CD8-positive, alpha-beta memory T cell (primary cell): ENCODE data around the gene NUTM2D. TPM values are rescaled to one million over a fixed set of nuclear protein-coding genes. Genes with fewer than 3 reads are reported as not detected.
A peak's percentile ranks its signal among the peaks of the same experiment; 100 is the strongest.
"Not testable (repeated sequence)": the region's sequence is repeated elsewhere in the genome, so short reads cannot be mapped to it uniquely, and the experiment has no call there.

ENCODE experiments used
- CTCF ChIA-PET: fragments of 350-600 bp; sonication (Branson Sonifier 250); formaldehyde crosslinking; loops from one replicate; lab custom pipeline; 2021; ENCODE audit warnings: antibody characterized with exemption; lab: Charles Lee
- POLR2A ChIA-PET: fragments of 350-600 bp; sonication (Branson Sonifier 250); formaldehyde crosslinking; loops from one replicate; lab custom pipeline; 2021; ENCODE audit warnings: antibody characterized with exemption; lab: Charles Lee
- DNase-seq, 5 donors: peaks; one replicate each; pipeline versions ENCODE4 v3.0.0 to v3.0.0-alpha.2; 2020 to 2022; ENCODE audit warnings: mixed read lengths in 1 of 5
- H3K27ac ChIP-seq: one replicate; pipeline ENCODE4 v1.7.0; 2013; ENCODE audit warnings: low read depth, mild to moderate bottlenecking, low read length, moderate library complexity
- H3K27me3 ChIP-seq: 2 replicates; pipeline ENCODE4 v1.7.0; 2013; ENCODE audit warnings: low read length, mild to moderate bottlenecking; ENCODE audit not compliant: insufficient read depth, poor library complexity, severe bottlenecking
- H3K36me3 ChIP-seq: 2 replicates; pipeline ENCODE4 v1.7.0; 2013; ENCODE audit warnings: mild to moderate bottlenecking, low read length, moderate library complexity; ENCODE audit not compliant: insufficient read depth
- H3K4me1 ChIP-seq: 2 replicates; pipeline ENCODE4 v1.7.0; 2013; ENCODE audit warnings: mild to moderate bottlenecking, low read length, moderate library complexity; ENCODE audit not compliant: insufficient read depth
- H3K4me3 ChIP-seq: 2 replicates; pipeline ENCODE4 v1.7.0; 2013; ENCODE audit warnings: mild to moderate bottlenecking, low read length
- H3K9me3 ChIP-seq: 2 replicates; pipeline ENCODE4 v1.7.0; 2013; ENCODE audit warnings: mild to moderate bottlenecking, low read length
- H3K27ac Mint-ChIP-seq, 8 donors: one replicate each; pipeline ENCODE4 v1.8.0; 2020 to 2021; ENCODE audit warnings: mixed read lengths in 8 of 8, mild to moderate bottlenecking in 6 of 8, inconsistent platforms in 3 of 8, moderate library complexity in 3 of 8
- H3K27me3 Mint-ChIP-seq, 2 donors: one replicate each; pipeline ENCODE4 v1.8.0; 2020 to 2021; ENCODE audit warnings: mixed read lengths in 2 of 2, mild to moderate bottlenecking in 1 of 2, moderate library complexity in 1 of 2
- H3K36me3 Mint-ChIP-seq, 3 donors: one replicate each; pipeline ENCODE4 v1.8.0; 2020 to 2021; ENCODE audit warnings: mixed read lengths in 3 of 3, inconsistent platforms in 1 of 3, mild to moderate bottlenecking in 1 of 3
- H3K4me1 Mint-ChIP-seq, 3 donors: one replicate each; pipeline ENCODE4 v1.8.0; 2020 to 2021; ENCODE audit warnings: mixed read lengths in 3 of 3, inconsistent platforms in 1 of 3, mild to moderate bottlenecking in 1 of 3
- H3K4me3 Mint-ChIP-seq, 7 donors: one replicate each; pipeline ENCODE4 v1.8.0; 2020 to 2021; ENCODE audit warnings: mixed read lengths in 7 of 7, mild to moderate bottlenecking in 6 of 7, moderate library complexity in 4 of 7, inconsistent platforms in 2 of 7
- H3K9me3 Mint-ChIP-seq, 5 donors: one replicate each; pipeline ENCODE4 v1.8.0; 2020 to 2022; ENCODE audit warnings: mixed read lengths in 5 of 5, mild to moderate bottlenecking in 3 of 5, moderate library complexity in 2 of 5, inconsistent platforms in 1 of 5
- polyA plus RNA-seq: library from polyadenylated mRNA; unstranded; fragments of 300-500 nt; fragmentation: Illumina TruSeq; gene quantifications from one replicate; pipeline ENCODE4 v1.2.3, GENCODE V29; 2021
- total RNA-seq, 2 experiments: library from RNA; stranded (reverse); gene quantifications; one replicate each; pipeline ENCODE4 v1.2.3, GENCODE V29; 2021

Gene NUTM2D
- total and polyA plus RNA-seq, 3 experiments from 2014 or later: 2.6 to 2.7 TPM; not detected in 1

GRCh38 chr10:87327958-87328357 is 29.6 kb upstream of the NUTM2D start:
- DNase-seq, H3K27ac Mint-ChIP-seq, H3K4me1 ChIP-seq, H3K9me3 ChIP-seq, H3K4me3 ChIP-seq, H3K9me3 Mint-ChIP-seq, H3K27me3 ChIP-seq, CTCF ChIA-PET, H3K27me3 Mint-ChIP-seq, H3K4me3 Mint-ChIP-seq, H3K36me3 ChIP-seq, H3K4me1 Mint-ChIP-seq, POLR2A ChIA-PET, H3K27ac ChIP-seq: not testable (repeated sequence)
- H3K36me3 Mint-ChIP-seq: peaks cover 0 to 14% (median 2%) of the 10 kb centered on the region in 3 donors

- H3K4me3 ChIP-seq, DNase-seq, H3K27ac Mint-ChIP-seq, H3K27ac ChIP-seq, H3K4me1 ChIP-seq, H3K27me3 Mint-ChIP-seq, H3K9me3 Mint-ChIP-seq, H3K4me1 Mint-ChIP-seq, CTCF ChIA-PET, H3K9me3 ChIP-seq, POLR2A ChIA-PET, H3K27me3 ChIP-seq, H3K36me3 ChIP-seq, H3K4me3 Mint-ChIP-seq: not testable (repeated sequence)
- H3K36me3 Mint-ChIP-seq: peaks cover 0 to 13% (median 2%) of the 10 kb centered on the region in 3 donors
Observed at GRCh38 chr10:87329131-87329530, 28.4 kb upstream of the NUTM2D start.

GRCh38 chr10:87332687-87333086 is 24.9 kb upstream of the NUTM2D start:
- H3K4me1 ChIP-seq, H3K27me3 ChIP-seq, H3K9me3 Mint-ChIP-seq, H3K27ac ChIP-seq, H3K4me3 Mint-ChIP-seq, H3K4me1 Mint-ChIP-seq, H3K4me3 ChIP-seq, H3K27me3 Mint-ChIP-seq, POLR2A ChIA-PET, H3K36me3 ChIP-seq, H3K27ac Mint-ChIP-seq, DNase-seq, CTCF ChIA-PET, H3K9me3 ChIP-seq: not testable (repeated sequence)
- peaks cover 0 to 20% (median 2%) of the 10 kb centered on the region in 3 donors for H3K36me3 Mint-ChIP-seq

GRCh38 chr10:87340411-87340810 is 17.1 kb upstream of the NUTM2D start:
- H3K9me3 ChIP-seq, DNase-seq, H3K9me3 Mint-ChIP-seq, H3K36me3 Mint-ChIP-seq, H3K36me3 ChIP-seq, H3K4me1 ChIP-seq, H3K27me3 Mint-ChIP-seq, CTCF ChIA-PET, H3K27ac ChIP-seq, H3K27me3 ChIP-seq, H3K4me3 ChIP-seq, POLR2A ChIA-PET: not testable (repeated sequence)
- peak overlapping the region in 6 of 7 donors; percentile 32 to 54 (median 45) for H3K4me3 Mint-ChIP-seq
- H3K27ac Mint-ChIP-seq: peak overlapping the region in 3 of 8 donors; percentile 38 to 48 (median 44)
- peaks cover 19 to 28% (median 20%) of the 10 kb centered on the region in 3 donors for H3K4me1 Mint-ChIP-seq

- H3K27me3 Mint-ChIP-seq, H3K9me3 Mint-ChIP-seq, H3K36me3 ChIP-seq, H3K27me3 ChIP-seq, H3K36me3 Mint-ChIP-seq, CTCF ChIA-PET, H3K27ac ChIP-seq, H3K9me3 ChIP-seq, H3K4me3 ChIP-seq, POLR2A ChIA-PET, H3K4me1 ChIP-seq: not testable (repeated sequence)
- Mint-ChIP-seq H3K27ac (peak overlapping the region in 6 of 8 donors; percentile 50 to 97 (median 86)), H3K4me3 (peak overlapping the region; percentile 87 to 93 (median 92)), H3K4me1 (peaks cover 19 to 28% (median 20%) of the 10 kb centered on the region in 3 donors)
- peak in 1 of 5 donors; percentile 38 for DNase-seq
Observed at GRCh38 chr10:87341546-87342142, 15.9 kb upstream of the NUTM2D start.

- H3K9me3 ChIP-seq, H3K36me3 ChIP-seq, H3K4me1 ChIP-seq, H3K27ac ChIP-seq, CTCF ChIA-PET, H3K4me3 ChIP-seq, POLR2A ChIA-PET, H3K27me3 ChIP-seq, H3K27me3 Mint-ChIP-seq, H3K9me3 Mint-ChIP-seq, H3K36me3 Mint-ChIP-seq: not testable (repeated sequence)
- Mint-ChIP-seq H3K4me1 (peaks cover 19 to 28% (median 20%) of the 10 kb centered on the region in 3 donors), H3K4me3 (peak overlapping the region; percentile 85 to 100 (median 95)), H3K27ac (peak overlapping the region; percentile 84 to 99 (median 95))
- DNase-seq: peak; percentile 65 to 85 (median 81)
Observed at GRCh38 chr10:87342249-87342710, 15.3 kb upstream of the NUTM2D start.

GRCh38 chr10:87342711-87343258 is 14.8 kb upstream of the NUTM2D start:
- H3K36me3 Mint-ChIP-seq, H3K9me3 Mint-ChIP-seq, H3K9me3 ChIP-seq, H3K27me3 ChIP-seq, CTCF ChIA-PET, H3K4me1 ChIP-seq, H3K27ac ChIP-seq, H3K27me3 Mint-ChIP-seq, POLR2A ChIA-PET, H3K36me3 ChIP-seq: not testable (repeated sequence)
- peak overlapping the region; percentile 15 for H3K4me3 ChIP-seq
- H3K27ac Mint-ChIP-seq: peak overlapping the region; percentile 70 to 98 (median 94)
- H3K4me3 Mint-ChIP-seq: peak overlapping the region; percentile 85 to 100 (median 95)
- peak; percentile 73 to 91 (median 83) for DNase-seq
- H3K4me1 Mint-ChIP-seq: peaks cover 19 to 24% (median 20%) of the 10 kb centered on the region in 3 donors

GRCh38 chr10:87345743-87346142 is 11.8 kb upstream of the NUTM2D start:
- H3K36me3 ChIP-seq, H3K27me3 ChIP-seq, H3K27ac Mint-ChIP-seq, H3K4me1 Mint-ChIP-seq, H3K4me3 ChIP-seq, H3K27ac ChIP-seq, H3K9me3 Mint-ChIP-seq, H3K4me1 ChIP-seq, H3K4me3 Mint-ChIP-seq, H3K9me3 ChIP-seq, H3K27me3 Mint-ChIP-seq, DNase-seq, H3K36me3 Mint-ChIP-seq, POLR2A ChIA-PET, CTCF ChIA-PET: not testable (repeated sequence)
